K562 (cell line): ENCODE measurements around the gene VSIG10L.

ENCODE experiments used
- NR2F6 ChIP-seq: fragments of 450-650 bp; formaldehyde crosslinking; IDR thresholded peaks from 2 replicates; pipeline ENCODE4 v1.4.0; 2020; ENCODE audit warnings: mild to moderate bottlenecking
- POLR2A ChIP-seq: fragments of 450-650 bp; conservative IDR thresholded peaks from 2 replicates; pipeline ENCODE4 v1.6.1; 2016
- SMAD4 ChIP-seq: fragments of 250-450 bp; sonication (Bioruptor Pico); conservative IDR thresholded peaks from 2 replicates; pipeline ENCODE4 v1.8.0; 2021; ENCODE audit warnings: inconsistent platforms, mild to moderate bottlenecking, moderate library complexity
- SP1 ChIP-seq: sonication (generic); formaldehyde crosslinking; IDR thresholded peaks from 2 replicates; pipeline ENCODE4 v1.8.1; 2022; ENCODE audit warnings: mild to moderate bottlenecking, missing genetic modification reagents
- ZNF324 ChIP-seq: fragments of 250-450 bp; sonication (Bioruptor Pico); IDR thresholded peaks from 2 replicates; pipeline ENCODE4 v1.4.0; 2020; ENCODE audit warnings: mild to moderate bottlenecking

GRCh38 chr19:51331716-51332115 lies 10.2 kb downstream of the VSIG10L start:
- no peak for TF ChIP-seq POLR2A
- TF ChIP-seq SP1 (CRISPR knock-in tag), result no peak
- TF ChIP-seq ZNF324 (CRISPR knock-in tag), result no peak
- TF ChIP-seq SMAD4 (CRISPR knock-in tag), result no peak
- TF ChIP-seq NR2F6 (CRISPR knock-in tag), result no peak
